ENCODE data around the gene MFNG.
A peak's percentile ranks its signal among the peaks of the same experiment; 100 is the strongest.

The MFNG gene

DNA sequence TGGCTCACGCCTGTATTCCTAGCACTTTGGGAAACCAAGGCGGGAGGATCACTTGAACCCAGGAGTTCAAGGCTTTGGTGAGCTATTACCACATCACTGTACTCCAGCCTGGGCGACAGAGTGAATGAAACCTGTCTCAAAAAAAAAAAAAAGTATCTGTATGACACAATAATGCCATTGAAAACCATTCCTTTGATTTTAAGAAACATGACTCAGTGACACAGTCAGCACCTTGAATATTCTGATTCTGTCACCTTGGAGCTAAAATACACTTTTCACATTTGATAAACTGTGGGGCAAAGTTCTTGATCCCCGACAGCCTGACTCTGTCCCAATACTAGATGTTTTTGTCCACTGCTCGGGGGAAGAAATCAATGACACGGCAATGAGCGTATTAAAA, 42.2 kb downstream of the MFNG start:
- DNase-seq (ENCODE audit: low spot score), result peak; percentile 52

DNA sequence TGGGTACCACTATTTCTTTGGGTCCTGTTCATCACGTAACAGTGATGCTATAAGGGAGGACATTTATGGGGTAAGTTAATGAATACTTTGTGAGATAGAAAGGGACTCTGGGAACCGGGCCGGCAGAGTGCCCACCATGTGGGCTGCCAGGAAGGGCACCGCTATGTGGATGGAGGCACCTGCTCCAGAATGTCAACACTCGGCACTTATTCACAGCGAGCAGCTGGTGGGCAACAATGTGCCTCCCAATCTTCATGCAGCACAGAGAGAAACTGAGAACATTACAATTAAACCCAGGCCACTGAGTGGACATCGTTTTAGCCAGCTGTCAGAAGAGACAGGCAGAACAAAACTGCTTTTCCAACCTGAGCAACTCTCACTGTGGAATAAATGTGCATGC, 43.1 kb downstream of the MFNG start:
- no peak for DNase-seq (ENCODE audit: low spot score)

DNA sequence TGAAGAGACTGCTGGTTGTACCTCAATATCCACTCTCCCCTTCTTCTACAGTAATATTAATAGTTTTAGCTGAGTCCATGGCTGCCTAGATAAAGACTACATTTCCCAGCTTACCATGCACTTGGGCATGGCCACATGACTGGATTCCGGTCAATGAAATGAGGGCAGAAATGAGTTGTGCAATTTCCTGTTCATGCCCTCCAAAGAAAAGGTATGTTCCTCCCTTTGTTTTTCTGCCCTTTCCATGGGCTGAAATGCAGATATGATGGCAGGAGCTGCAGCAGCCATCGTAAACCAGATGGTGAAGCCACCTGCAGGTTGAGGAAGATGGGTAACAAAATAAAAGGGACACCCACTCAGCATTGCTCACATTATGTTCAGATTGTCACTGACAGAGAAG, 43.6 kb downstream of the MFNG start:
- peak; percentile 73 for DNase-seq (ENCODE audit: low spot score)

DNA sequence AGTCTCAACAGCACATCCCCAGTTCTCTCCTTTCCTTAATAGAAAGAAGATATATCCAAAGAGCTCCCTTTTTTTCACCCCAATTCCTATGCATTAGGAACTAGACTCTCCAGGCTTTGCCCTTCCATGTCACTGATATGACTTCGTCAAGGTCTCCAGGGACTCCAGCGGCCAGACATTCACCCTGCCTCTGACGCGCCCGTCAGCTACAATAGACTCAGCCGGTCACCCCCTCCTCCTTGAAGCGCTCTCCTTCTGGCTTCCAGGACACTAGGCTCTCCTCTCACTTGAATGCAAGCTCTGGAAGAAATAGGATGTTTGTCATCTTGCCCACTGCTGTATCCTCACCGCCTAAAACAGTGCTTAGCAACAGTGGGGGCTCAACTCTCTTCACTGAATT, 44.0 kb downstream of the MFNG start:
- no peak for DNase-seq (ENCODE audit: low spot score)

DNA sequence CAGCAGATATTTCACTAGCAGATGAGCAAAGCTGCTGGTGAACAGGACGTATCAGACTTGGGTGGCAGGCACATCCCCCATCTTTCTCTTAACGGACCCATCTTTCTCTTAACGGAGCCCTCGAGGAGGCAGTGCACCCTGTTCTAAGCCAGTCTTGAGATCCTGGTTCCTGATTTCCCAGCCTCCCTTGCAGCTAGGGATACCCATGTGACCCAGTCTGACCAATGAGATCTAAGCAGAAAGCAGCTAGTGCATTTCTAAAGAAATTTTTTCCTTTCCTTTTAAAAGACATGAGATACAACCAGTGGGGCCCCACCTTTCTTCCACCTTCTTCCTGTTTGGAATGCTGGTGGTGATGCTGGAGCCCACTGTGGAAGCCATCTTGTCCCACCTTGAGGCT, 45.3 kb downstream of the MFNG start:
- no peak for DNase-seq (ENCODE audit: low spot score)

DNA sequence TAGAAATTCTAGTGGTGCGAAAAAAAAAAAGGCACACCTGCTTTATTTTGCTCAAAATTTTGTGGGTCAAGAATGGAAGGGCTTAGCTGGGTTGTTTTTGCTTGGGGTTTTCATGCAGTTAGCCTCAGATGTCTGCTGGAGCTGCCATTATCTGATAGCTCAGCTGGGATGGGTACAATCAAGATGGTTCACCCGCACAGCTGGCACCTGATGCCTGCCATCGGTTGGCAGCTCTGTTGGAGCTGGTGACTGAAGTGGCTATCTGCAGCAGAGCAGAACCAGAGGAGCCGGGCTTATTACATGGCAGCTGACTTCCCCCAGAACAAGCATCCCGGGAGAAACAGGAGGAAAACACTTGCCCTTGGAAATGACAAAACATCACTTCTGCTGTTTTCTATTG, 46.8 kb downstream of the MFNG start:
- DNase-seq (ENCODE audit: low spot score), result no peak

DNA sequence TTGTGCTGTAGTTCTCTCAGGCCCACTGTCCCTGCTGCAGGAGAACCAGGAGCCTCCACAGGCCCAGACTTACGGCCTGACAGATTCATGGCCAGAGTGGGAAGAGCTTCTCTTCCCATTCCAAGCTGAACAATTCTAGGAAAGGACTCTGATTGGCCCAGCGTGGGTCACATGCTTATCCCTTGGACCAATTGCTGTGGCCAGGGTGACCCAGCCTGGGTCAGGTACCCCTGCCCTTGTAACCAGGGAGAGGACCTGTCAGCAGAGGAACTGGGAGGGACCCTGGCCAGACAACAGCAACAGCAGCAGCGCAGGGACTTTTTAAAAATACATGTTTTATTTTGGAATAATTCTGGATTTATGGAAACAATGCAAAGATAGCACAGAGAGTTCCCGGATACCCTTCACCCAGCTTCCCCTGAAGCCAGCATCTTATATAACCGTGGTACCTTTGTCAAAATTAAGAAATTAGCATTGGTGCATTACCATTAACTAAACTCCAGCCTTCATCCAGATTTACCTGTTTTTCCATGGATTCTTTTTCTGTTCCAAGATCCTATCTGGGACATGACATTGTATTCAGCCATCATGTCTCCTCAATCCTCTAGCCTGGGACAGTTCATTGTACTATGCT, 50.1 kb downstream of the MFNG start:
- no peak for DNase-seq (ENCODE audit: low spot score)

DNA sequence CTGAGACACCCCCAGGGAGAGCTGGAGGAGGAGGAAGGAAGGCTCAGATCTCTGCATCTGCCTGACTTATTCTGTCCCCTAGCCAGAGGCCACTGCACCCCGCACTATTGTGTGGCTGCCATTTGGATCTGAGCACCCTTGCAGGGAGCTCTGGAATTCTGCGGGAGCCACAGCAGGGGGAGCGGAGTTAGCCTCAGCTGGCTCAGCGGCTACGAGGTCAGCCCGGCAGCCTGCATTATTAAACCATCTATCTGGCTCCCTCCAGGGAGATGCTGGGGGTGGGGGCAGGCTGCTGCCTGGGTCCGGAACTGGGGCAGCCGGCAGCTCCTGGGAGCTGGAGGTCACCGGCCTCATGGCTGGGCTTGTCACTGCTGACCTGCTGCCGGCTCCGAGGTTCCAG, 52.4 kb downstream of the MFNG start:
- DNase-seq (ENCODE audit: low spot score), result no peak

DNA sequence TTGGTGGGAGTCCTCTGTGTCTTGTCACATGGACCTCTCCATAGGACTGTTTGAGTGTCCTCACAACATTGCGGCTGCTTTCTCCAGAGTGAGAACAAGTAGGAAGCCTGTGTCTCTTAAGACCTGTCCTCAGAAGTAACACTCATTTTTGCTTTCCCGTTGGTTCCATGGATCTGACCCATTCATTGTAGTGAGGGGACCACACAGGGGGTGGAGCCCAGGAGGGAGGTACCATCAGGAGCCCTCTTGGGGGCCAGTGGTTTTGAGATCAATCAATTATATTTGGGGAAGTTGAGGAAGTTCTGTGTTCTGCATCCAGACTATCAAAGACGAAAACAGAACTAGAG, 53.5 kb downstream of the MFNG start:
- DNase-seq (ENCODE audit: low spot score), result no peak

DNA sequence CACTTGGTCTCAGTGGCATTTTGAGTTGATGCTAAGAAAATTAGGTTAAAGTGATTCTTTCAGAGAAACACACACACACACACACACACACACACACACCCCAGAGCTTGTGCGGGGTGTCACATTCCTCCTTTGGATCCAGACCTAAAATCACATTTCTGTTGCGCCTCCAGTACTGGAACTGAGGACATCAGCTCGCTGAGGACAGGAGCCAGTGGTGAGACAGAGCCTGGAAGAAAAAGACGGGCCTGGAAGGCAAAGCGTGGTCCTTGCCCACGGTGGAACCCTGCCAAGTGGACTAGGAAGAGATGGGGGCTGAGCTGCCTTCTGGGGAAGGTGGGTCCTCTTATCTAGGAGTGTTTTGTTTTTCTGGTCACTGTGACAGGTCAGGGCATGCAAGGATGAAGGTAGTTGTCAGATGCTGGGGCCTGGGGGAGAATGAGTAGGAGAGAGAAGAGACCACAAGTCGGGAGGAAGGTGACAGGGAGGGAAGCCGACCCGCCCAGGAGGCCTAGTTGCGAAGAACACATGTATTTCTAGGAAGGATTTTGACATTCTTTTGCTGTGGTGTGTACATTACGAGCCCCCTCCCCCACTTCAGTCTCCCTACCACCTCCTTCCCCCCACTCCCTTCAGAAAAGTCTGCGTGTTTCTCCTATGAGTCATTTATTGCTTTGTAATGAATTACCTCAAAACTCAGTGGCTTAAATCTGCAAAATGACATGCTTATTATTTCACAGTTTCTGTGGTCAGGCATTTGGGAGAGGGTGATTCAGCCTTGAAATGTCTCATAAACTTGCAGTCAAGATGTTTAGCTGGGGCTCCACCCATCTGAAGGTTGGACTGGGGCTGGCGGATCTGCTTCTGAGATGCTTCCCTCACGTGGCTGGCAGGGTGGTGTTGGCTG, 54.1 kb downstream of the MFNG start:
- DNase-seq (ENCODE audit: low spot score), result peak; percentile 100

DNA sequence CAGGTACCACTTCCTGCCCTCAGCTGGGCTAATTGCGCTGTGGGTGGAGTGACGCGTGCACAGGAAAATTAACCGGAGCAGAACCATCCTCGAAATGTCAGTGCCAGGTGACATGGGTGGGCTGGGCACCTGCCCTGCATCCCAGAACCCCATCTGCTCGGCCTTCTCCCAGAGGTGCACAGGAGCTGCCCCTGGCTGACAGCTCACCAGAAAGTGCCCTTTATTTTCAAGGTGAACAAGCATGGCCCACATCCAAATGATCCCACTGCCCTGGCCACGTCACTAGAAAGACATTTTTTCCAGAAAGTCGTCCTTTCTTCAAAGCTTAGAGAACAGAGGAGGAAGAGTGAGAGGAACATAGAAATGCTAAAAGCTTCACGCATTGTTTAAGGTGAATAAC, 54.8 kb downstream of the MFNG start:
- peak; percentile 94 for DNase-seq (ENCODE audit: low spot score)

DNA sequence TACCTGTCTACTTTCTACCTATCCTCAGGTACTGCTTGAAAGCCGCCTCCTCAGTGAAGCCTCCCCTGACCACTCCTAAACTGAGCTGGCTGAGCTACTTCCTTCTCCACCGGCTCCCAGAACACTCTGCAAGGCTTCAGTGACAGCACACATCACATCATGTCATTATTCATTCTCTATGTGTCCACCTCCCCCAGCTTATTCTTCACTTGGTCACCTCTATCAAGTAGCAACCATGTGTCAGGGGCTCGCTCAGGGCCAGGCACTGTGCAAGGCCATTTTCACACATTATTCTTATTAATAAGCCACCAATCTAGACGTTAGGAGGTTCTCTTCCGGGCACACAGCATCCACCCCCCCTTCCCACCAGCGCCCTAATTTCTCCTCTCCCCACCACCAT, 55.2 kb downstream of the MFNG start:
- peak; percentile 88 for DNase-seq (ENCODE audit: low spot score)

DNA sequence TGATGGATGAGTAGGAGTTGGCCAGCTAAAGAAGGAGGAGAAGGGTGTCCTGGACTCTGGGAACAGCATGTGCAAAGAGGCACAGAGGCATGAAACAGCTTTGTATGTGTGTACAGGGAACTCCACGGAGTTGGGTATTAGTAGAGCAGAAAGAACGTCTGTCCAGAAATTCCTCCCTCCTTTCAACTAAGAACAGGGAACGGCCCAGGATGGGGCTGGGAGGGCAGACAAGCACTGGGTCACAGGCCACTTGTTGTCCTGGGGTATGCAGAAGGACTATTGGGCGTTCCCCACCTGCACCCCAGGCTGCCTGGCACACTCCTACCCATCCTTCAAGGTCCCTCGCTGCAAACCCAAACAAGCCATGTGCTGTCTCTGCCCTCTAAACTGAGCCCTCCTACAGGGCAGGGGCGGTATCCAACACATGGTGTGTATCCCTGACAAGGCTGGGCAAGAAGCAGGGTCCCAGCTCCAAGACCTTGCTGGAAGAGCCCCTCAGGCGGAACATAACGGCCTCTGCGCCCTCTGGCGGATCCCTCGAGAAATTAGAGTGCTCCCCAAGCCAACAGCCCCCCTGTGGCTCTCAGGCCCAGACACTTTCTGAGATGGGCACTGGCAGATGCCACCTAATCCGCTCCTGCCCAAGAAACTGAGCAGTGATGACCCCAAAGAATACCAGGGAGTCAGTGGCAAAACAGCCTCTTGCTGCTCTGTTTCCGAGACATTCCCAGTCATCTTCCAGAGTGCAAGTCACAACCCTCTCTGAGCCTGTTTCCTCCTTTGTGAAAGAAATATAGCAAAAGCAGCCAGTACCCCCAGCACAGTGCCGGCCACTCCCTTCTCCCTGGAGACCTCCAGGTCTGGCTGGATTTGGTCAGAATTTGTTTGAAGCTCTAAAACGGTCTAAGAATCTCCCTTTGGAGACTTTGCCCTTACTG, 57.3 kb downstream of the MFNG start:
- peak; percentile 42 for DNase-seq (ENCODE audit: low spot score)

DNA sequence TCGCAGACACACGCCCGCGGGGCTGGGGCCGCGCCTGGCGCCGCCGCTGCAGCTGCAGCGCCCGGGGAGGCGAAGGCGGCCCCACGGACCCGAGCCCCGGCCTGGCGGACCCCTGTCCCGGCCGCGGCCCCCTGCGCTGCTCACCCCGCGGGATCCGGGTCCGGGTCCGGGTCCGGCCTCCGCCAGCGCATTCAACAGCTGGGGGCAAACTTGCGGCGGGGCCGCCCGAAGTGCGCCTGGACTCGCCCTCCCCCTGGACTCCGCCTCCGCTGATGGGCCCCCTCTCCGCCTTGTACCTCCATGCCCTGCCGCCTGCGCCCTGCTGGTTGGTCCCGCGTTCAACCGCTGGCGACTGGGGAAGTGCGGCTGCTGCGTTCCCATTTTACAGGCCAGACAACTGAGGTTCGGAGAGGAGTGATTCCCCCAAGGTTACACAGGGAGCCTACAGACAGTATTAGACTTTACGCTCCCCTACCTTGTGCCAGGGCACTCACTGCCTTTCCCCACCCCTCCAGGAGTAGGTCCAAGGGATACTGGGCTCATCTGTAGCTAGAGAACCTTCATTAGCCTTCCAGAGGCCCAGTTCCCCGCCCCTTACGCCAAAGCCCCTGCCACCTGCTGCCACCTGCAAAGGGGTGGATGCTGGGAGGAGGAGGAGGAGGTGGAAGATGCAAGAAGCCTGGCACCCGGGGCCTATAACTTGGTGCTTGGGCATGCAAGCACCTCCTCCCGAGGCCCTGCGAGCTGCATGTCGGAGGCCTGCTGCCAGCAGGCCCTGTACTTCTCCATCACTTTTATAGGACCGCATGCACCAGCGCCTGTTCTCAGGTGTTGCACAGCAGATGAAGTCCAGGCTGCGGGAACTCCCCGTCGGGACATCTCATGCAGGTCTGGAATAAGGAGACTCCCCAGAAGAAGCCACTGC, 58.2 kb downstream of the MFNG start:
- DNase-seq (ENCODE audit: low spot score), result peak; percentile 15

DNA sequence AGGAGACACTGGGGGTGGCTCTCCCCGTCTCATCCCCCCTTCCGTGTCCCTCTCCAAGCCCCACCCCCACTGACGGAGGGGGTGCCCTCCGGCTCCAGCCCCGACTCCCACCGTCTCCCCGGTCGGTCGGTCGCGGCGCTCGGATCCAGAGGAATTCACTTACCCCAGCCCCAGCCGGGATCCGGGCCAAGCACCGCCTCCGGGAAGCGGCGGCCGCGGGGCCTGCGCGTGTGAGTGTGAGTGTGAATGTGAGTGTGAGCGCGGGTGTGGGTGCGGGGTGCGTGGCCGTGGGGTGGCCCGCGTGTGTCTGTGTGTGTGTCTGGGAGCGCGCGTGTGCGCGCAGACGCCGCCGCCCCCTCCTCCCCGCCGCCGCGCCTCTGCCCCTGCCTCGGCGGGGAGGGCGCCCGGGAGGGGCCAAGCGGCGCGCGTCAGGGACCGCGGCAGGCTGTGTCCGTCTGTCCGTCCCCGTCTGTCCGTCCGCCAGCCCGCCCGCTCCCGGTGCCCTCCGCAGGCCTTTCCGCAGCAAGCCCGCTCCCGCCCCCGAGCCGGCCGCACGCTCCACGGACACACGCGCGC, 59.0 kb downstream of the MFNG start, which contains the start of gene ELFN2:
TSS of gene ELFN2 (minus strand) at position 345 of the 576 bp plus-strand sequence. CDS start 51,945 bp downstream, outside the sequence.
- peak; percentile 60 for DNase-seq (ENCODE audit: low spot score)

DNA sequence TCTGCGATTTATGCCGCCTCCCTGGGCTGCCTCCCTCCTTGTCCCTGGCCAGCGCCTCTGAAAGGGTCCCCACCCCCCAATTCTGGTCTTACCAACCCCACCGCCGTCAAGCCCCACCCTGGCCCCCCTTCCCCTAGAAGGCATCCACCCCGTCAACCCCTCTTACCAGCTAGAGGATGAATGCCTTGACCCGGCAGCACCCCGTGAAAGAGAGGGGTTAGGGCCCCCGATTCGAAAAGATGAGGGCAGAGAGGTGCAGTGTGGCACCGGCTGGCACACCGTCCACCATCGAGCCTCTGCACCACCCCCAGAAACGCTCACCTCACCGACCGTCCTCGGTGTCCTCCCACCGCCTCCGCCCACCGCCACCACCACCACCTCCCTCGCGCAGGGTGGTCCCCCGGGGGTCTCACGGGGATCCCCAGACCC, 59.5 kb downstream of the MFNG start:
- DNase-seq (ENCODE audit: low spot score), result no peak

DNA sequence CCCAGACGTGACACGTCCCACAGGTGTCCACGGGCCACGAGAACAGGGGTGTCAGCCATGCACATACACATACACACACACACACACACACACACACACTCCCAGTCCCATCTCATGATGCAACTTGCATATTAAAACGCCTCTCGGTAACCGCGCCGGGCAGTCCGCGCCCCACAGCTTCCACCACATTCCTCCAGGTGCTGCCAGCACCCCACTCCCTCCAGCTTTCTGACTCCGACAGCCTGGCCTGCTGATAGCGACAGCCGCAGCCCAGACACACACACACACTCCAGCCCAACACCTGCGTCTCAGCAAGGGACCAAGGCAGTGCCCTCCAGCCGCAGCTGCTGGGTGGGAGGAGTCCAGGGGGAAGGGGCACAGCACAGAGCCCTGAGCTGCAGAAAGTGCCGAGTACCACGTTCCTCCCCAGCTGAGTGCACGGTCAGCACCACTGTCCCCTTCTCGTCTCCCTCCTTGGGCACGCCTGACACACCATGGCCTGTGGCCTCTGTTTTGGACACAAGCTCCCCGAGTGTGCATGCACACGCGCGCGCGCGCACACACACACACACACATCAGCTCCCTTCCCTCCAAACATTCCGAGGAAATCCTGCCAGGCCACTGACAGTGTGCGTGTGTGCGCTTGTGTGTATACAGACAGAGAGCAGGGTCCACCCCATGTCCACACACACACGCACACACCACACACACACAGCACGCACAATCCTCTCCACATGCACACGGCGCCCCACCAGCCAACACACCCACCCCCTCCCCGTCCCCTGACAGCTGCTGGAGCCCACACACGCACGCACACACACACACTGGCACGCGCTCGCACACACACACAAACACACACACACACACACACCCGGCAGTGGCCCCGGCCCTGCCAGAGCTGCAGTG, 60.1 kb downstream of the MFNG start:
- peak; percentile 58 for DNase-seq (ENCODE audit: low spot score)

DNA sequence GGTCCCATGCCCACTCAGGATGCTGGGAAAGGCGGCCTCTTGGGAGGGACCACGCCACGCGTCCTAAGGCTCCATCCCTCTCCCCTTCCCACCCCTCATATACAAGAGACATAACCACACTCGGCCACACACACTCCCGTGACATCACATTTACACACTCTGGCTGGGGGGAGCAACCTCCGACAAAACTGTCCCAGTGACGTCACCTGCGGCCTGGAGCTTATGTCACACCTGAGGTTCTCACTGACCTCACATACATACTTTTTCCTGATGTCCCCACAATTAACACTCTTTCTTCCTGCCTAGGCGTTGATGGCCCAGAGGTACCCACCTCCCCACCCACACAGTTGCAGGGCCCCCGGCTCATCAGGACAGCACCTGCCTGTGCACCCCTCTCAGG, 60.8 kb downstream of the MFNG start:
- DNase-seq (ENCODE audit: low spot score), result no peak

DNA sequence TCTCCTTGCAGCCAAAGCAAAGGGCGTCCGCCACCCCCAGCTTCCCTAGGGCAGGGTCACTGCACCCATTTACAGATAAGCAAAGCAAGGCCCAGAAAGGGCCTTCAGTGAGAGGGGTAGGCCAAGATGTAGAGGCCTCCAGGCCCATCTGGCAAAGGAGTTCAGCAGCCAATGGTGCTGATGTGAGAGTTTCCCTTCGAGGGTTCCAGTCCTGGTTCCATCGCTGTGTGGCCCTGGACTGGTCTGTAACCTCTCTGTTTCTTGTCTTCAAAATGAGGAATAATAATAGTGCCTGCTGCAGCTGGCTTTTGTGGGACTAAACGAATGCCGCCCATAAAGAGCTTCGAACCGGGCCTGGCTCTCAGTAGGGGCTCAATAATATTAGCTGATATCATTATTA, 62.9 kb downstream of the MFNG start:
- DNase-seq (ENCODE audit: low spot score), result no peak

DNA sequence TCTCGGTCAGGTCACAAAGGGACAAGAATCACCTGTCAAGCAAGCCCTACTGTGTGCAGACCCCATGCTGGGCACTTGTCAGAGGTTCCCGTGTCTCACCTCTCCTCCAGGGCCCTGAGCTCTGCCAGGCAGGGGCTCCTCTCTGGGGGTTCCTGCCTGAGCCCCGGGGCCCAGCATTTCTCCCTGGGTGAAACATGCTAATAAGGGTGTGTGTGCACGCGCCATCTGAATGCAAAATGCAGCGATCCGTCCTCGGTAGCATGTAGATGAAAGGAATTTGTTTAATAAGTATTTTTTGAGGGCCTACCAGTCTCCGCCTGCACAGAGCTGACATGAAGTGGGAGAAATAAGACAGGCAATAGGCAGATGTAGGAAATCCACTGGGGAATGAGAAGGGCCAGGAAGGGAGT, 64.7 kb downstream of the MFNG start:
- DNase-seq (ENCODE audit: low spot score), result no peak
